ENCODE measurements around the gene BCO2.
"Not testable (repeated sequence)": the region's sequence is repeated elsewhere in the genome, so short reads cannot be mapped to it uniquely, and the experiment has no call there.

BCO2 gene

GRCh38 chr11:112174789-112175598, at the start of gene BCO2:
Gene BCO2, plus strand, starts transcription at chr11:112175512. Its CDS starts 90 bp downstream, at chr11:112175602.
- DNase-seq (ENCODE audit: low read depth, low spot score): no peak

- DNase-seq (ENCODE audit: low read depth, low spot score): no peak
Measured at GRCh38 chr11:112127056-112127455, 48.3 kb upstream of the BCO2 start.

- DNase-seq (ENCODE audit: low read depth, low spot score): no peak
Measured at GRCh38 chr11:112128483-112129121, 46.7 kb upstream of the BCO2 start.

GRCh38 chr11:112129656-112130055, 45.7 kb upstream of the BCO2 start:
- DNase-seq (ENCODE audit: low read depth, low spot score): no peak

GRCh38 chr11:112132737-112133136, 42.6 kb upstream of the BCO2 start:
- no peak for DNase-seq (ENCODE audit: low read depth, low spot score)

- no peak for DNase-seq (ENCODE audit: low read depth, low spot score)
Measured at GRCh38 chr11:112134473-112134872, 40.8 kb upstream of the BCO2 start.

- no peak for DNase-seq (ENCODE audit: low read depth, low spot score)
Measured at GRCh38 chr11:112143597-112143996, 31.7 kb upstream of the BCO2 start.

GRCh38 chr11:112150517-112150916, 24.8 kb upstream of the BCO2 start:
- DNase-seq (ENCODE audit: low read depth, low spot score): no peak

GRCh38 chr11:112156153-112156955, 19.0 kb upstream of the BCO2 start:
- DNase-seq (ENCODE audit: low read depth, low spot score): no peak

GRCh38 chr11:112156956-112157766, 18.2 kb upstream of the BCO2 start:
- no peak for DNase-seq (ENCODE audit: low read depth, low spot score)

GRCh38 chr11:112159098-112160065, 15.9 kb upstream of the BCO2 start:
- DNase-seq (ENCODE audit: low read depth, low spot score): no peak

GRCh38 chr11:112160091-112160848, 15.0 kb upstream of the BCO2 start:
- no peak for DNase-seq (ENCODE audit: low read depth, low spot score)

- no peak for DNase-seq (ENCODE audit: low read depth, low spot score)
Measured at GRCh38 chr11:112161012-112161411, 14.3 kb upstream of the BCO2 start.

GRCh38 chr11:112162200-112162599, 13.1 kb upstream of the BCO2 start:
- DNase-seq (ENCODE audit: low read depth, low spot score): not testable (repeated sequence)

GRCh38 chr11:112162761-112163546, 12.4 kb upstream of the BCO2 start:
- no peak for DNase-seq (ENCODE audit: low read depth, low spot score)

- DNase-seq (ENCODE audit: low read depth, low spot score): no peak
Measured at GRCh38 chr11:112163875-112164685, 11.2 kb upstream of the BCO2 start, which contains the start of gene IL18. Gene IL18, minus strand, starts transcription at chr11:112164094. Its CDS starts 9,041 bp downstream, at chr11:112155053.

- no peak for DNase-seq (ENCODE audit: low read depth, low spot score)
Measured at GRCh38 chr11:112165049-112165448, 10.3 kb upstream of the BCO2 start.

GRCh38 chr11:112166562-112166961, 8.8 kb upstream of the BCO2 start:
- no peak for DNase-seq (ENCODE audit: low read depth, low spot score)
